Stimulated activated naive CD8-positive, alpha-beta T cell treated with anti-CD3 and anti-CD28 coated beads, Interleukin-15, amount 100 ng/mL, for 72 hours (primary cell): ENCODE results near the gene NPAS2.

ENCODE experiments used
- ATAC-seq: fragments of 150-1000 bp; cut with Tn5 transposase; 2 replicates; pipeline ENCODE4 v1.10.0; 2021; ENCODE audit warnings: mild to moderate bottlenecking, moderate library complexity
- DNase-seq, 2 donors: peaks; one replicate each; pipeline ENCODE4 v3.0.0; 2021 to 2022
- H3K27ac Mint-ChIP-seq, 2 donors: one replicate each; pipeline ENCODE4 v1.8.0; 2022; ENCODE audit warnings: mild to moderate bottlenecking in 2 of 2, mixed read lengths in 2 of 2, moderate library complexity in 2 of 2
- H3K27me3 Mint-ChIP-seq: one replicate; pipeline ENCODE4 v1.8.0; 2022; ENCODE audit warnings: mixed read lengths
- H3K4me1 Mint-ChIP-seq: one replicate; pipeline ENCODE4 v1.8.0; 2022; ENCODE audit warnings: mild to moderate bottlenecking, mixed read lengths
- H3K4me3 Mint-ChIP-seq, 2 donors: one replicate each; pipeline ENCODE4 v1.8.0; 2022; ENCODE audit warnings: mild to moderate bottlenecking in 2 of 2, mixed read lengths in 2 of 2, moderate library complexity in 1 of 2
- H3K9me3 Mint-ChIP-seq, 2 donors: one replicate each; pipeline ENCODE4 v1.8.0; 2022; ENCODE audit warnings: mixed read lengths in 2 of 2

Gene NPAS2

GRCh38 chr2:100853909-100854810 lies 34.2 kb downstream of the NPAS2 start:
- Mint-ChIP-seq H3K27me3 (no peaks in the 10 kb centered on the region), H3K4me3 (no peak overlapping the region), H3K9me3 (no peaks in the 10 kb centered on the region), H3K4me1 (peaks cover 9% of the 10 kb centered on the region), H3K27ac (peak overlapping the region in 1 of 2 donors; percentile 49)
- no peak for DNase-seq
- ATAC-seq, result no peak

DNA sequence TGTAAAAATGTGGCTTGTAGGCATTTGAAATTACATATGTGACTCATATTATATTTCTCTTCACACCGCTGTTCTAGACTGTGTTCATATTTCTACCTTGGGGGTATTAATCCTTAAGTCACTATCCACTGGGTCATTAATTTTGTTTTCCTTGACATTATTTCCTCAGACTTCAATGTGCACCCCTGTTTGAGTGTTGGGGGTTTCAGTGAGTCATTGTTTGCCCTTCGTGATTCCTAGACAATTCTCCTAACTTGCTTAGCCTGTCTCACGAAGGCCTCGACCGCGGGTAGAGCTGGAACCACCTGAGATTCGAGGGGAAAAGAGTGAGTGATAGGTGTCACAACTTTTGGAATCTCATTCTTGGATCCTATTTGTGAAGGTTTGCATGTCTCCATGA lies 35.1 kb downstream of the NPAS2 start:
- H3K4me1 Mint-ChIP-seq, result peaks cover 9% of the 10 kb centered on the region

DNA sequence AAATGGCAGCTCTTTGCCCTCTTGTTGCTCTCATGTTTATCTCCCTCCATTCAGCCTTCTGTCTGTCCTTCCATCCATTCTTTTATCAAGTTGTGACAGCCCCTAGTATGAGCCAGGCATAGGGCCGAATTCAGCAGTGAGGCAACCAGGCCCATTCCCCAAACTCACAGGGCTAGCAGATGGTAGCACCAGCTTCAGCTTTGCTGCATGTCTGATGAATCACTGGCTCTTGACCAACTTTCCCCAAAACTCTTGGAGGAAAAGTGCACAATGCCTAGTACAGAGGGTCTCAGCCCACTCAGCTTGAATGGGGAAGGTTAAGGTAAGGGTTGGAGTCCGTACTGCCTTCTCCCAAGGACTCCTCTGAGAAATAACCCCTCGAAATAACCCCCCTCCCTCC lies 35.7 kb downstream of the NPAS2 start:
- ATAC-seq (no peak), DNase-seq (no peak)
- Mint-ChIP-seq H3K27me3 (no peaks in the 10 kb centered on the region), H3K9me3 (no peaks in the 10 kb centered on the region), H3K4me3 (no peak overlapping the region), H3K27ac (no peak overlapping the region), H3K4me1 (peaks cover 9% of the 10 kb centered on the region)

More for the DNA sequence above, 35.1 kb downstream of the NPAS2 start:
- Mint-ChIP-seq H3K4me3 (no peak overlapping the region), H3K9me3 (no peaks in the 10 kb centered on the region), H3K27me3 (no peaks in the 10 kb centered on the region), H3K27ac (no peak overlapping the region)
- no peak for DNase-seq
- ATAC-seq, result no peak

DNA sequence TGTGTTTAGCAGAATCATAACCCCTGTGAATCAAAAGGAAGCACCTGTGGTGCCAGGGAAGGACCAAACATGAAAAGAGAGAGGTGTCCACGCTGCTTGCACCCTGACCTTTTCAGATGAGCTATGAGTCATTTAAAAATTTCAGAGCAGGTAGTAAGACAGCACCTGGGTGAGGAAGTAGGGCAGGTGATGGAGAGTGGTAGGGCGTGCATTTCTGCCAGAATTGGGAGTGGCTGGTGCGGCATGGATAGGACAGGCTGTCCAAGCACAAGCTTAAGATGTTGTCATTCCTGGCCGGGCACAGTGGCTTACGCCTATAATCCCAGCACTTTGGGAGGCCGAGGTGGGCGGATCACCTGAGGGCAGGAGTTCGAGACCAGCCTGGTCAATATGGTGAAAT lies 36.8 kb downstream of the NPAS2 start:
- DNase-seq (no peak), ATAC-seq (no peak)
- H3K27me3 Mint-ChIP-seq, result no peaks in the 10 kb centered on the region

GRCh38 chr2:100857341-100857740 lies 37.4 kb downstream of the NPAS2 start:
- H3K4me1 Mint-ChIP-seq, result peaks cover 9% of the 10 kb centered on the region
- H3K27ac Mint-ChIP-seq, result no peak overlapping the region
- DNase-seq, result no peak
- H3K9me3 Mint-ChIP-seq, result no peaks in the 10 kb centered on the region
- H3K4me3 Mint-ChIP-seq, result no peak overlapping the region
- H3K27me3 Mint-ChIP-seq, result no peaks in the 10 kb centered on the region
- ATAC-seq, result no peak

More for the DNA sequence above, 36.8 kb downstream of the NPAS2 start:
- peak overlapping the region in 1 of 2 donors; percentile 58 for H3K27ac Mint-ChIP-seq
- no peaks in the 10 kb centered on the region for H3K9me3 Mint-ChIP-seq
- peaks cover 9% of the 10 kb centered on the region for H3K4me1 Mint-ChIP-seq
- H3K4me3 Mint-ChIP-seq, result no peak overlapping the region

GRCh38 chr2:100857915-100858314 lies 38.0 kb downstream of the NPAS2 start:
- ATAC-seq, result no peak
- no peaks in the 10 kb centered on the region for H3K27me3 Mint-ChIP-seq
- no peak overlapping the region for H3K4me3 Mint-ChIP-seq
- H3K4me1 Mint-ChIP-seq, result peaks cover 9% of the 10 kb centered on the region
- DNase-seq, result no peak
- no peaks in the 10 kb centered on the region for H3K9me3 Mint-ChIP-seq
- H3K27ac Mint-ChIP-seq, result no peak overlapping the region

DNA sequence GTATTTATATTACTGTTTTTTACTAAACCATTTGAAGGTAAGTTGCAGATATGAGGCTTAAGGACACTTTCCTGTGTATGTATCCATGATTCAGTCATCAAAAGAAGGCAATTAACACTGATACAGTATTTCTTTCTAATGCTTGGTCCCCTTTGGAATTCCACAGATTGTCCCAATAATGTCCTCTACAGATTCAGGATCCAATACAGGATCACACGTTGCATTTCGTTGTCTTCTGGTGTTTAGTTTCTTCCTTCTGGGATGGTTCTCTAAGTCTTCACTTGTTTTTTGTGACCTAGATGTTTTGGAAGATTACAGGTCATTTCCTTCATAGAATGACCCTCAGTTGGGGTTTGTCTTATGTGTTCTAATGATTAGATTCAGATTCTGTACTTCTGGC lies 40.0 kb downstream of the NPAS2 start:
- no peak for ATAC-seq
- Mint-ChIP-seq H3K9me3 (no peaks in the 10 kb centered on the region), H3K27ac (no peak overlapping the region), H3K4me1 (peaks cover 5% of the 10 kb centered on the region), H3K4me3 (no peak overlapping the region), H3K27me3 (no peaks in the 10 kb centered on the region)
- DNase-seq, result no peak

GRCh38 chr2:100861340-100861739 lies 41.4 kb downstream of the NPAS2 start:
- Mint-ChIP-seq H3K27ac (no peak overlapping the region), H3K4me1 (peaks cover 1% of the 10 kb centered on the region), H3K9me3 (peaks cover 0 to 5% of the 10 kb centered on the region in 2 donors), H3K27me3 (no peaks in the 10 kb centered on the region), H3K4me3 (no peak overlapping the region)
- DNase-seq, result no peak
- no peak for ATAC-seq

DNA sequence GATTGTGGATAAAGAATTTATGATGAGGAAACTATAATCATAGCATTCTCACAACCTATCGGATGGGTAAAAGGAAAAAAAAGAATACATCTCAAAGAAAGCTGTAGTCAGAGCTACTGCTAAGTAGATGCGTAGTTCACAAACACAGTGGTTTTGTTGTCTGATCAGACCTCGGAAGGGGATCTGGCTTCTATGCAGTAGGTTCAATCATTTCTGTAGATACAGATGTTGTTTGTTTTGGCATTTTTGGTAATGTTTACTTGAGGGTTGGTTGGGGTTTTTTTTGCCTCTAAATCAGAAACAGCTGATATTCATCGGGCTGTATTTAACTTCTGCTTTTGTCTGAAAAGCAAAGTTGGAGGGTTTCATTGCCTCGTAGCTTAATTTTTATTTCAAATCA lies 42.1 kb downstream of the NPAS2 start:
- H3K27me3 Mint-ChIP-seq, result no peaks in the 10 kb centered on the region
- ATAC-seq (no peak), DNase-seq (no peak)
- H3K4me3 Mint-ChIP-seq, result no peak overlapping the region
- no peaks in the 10 kb centered on the region for H3K4me1 Mint-ChIP-seq
- peaks cover 0 to 12% of the 10 kb centered on the region in 2 donors for H3K9me3 Mint-ChIP-seq
- H3K27ac Mint-ChIP-seq, result peak overlapping the region in 1 of 2 donors; percentile 22

DNA sequence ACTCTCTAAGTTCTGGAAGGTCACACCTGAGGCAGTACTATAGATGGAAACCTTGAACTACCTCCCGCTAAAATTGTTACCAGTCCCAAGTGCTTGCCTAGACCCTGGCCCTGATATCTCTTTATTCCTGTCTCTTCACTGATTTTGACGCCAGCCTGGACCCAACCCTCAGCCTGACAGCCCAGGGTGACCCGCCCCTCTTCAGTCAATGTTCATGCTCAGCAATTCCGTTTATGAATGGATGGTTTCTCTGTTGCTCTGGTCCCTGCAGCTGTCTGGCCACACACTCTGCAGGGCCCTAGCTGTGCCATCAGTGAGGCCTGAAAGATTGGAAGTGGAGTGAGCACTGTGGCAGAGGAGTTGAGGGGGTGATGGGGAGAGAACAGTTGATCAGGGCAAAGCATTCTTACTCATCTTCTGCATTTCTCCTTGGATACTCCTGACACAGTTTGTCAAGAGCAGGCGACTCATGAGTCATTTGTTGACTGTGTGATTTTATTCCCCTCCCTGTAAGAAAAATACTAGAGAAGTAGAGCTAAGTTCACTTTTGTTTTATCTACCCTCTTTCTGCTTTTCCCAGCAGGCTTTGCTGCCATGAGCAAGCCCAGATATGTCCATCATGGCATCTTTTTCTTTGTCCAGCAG lies 46.0 kb downstream of the NPAS2 start:
- H3K27ac Mint-ChIP-seq, result no peak overlapping the region
- peaks cover 8 to 35% of the 10 kb centered on the region in 2 donors for H3K9me3 Mint-ChIP-seq
- DNase-seq, result no peak
- no peaks in the 10 kb centered on the region for H3K27me3 Mint-ChIP-seq
- peaks cover 5% of the 10 kb centered on the region for H3K4me1 Mint-ChIP-seq
- no peak overlapping the region for H3K4me3 Mint-ChIP-seq
- ATAC-seq, result no peak

DNA sequence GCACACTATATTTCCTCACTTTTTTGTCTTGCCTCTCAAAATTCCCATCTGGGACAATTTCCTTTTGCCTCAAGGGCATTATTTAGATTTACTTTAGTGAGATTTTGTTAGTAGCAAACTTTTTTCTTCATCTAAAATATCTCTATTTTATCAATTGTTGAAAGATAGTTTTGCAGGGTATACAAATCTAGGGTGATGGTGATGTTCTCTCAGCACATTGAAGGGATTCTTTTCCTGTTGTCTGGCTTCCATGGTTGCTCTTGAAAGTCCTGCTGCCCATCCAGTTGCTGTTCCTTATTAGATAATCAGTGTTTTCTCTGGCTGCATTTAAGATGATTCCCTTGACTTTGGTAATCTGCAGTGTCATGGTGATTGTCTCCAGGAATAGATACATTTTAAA lies 48.1 kb downstream of the NPAS2 start:
- no peak for DNase-seq
- Mint-ChIP-seq H3K27me3 (no peaks in the 10 kb centered on the region), H3K27ac (no peak overlapping the region), H3K9me3 (peaks cover 8 to 35% of the 10 kb centered on the region in 2 donors), H3K4me1 (peaks cover 5% of the 10 kb centered on the region), H3K4me3 (no peak overlapping the region)
- ATAC-seq, result no peak

DNA sequence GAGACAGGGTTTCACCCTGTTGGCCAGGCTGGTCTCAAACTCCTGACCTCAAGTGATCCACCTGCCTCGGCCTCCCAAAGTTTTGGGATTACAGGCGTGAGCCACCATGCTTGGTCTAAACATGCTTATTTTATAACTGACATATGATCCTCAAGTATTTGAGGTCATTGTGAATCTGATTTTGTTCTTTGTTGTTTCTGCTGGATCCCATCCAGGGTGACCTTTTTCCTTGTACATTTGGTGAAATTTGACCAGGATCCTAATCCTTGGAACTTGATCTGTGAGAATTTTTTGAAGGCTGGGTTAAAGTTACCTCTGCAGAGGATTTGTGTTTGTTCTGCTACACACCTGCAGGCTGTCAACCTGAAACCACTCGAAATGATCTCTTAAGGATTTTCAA lies 49.2 kb downstream of the NPAS2 start:
- ATAC-seq, result no peak
- Mint-ChIP-seq H3K4me1 (peaks cover 5% of the 10 kb centered on the region), H3K9me3 (peaks cover 8 to 35% of the 10 kb centered on the region in 2 donors)

GRCh38 chr2:100870652-100871531 lies 51.0 kb downstream of the NPAS2 start:
- H3K4me3 Mint-ChIP-seq, result no peak overlapping the region
- peaks cover 8 to 35% of the 10 kb centered on the region in 2 donors for H3K9me3 Mint-ChIP-seq
- peaks cover 10% of the 10 kb centered on the region for H3K4me1 Mint-ChIP-seq
- H3K27me3 Mint-ChIP-seq, result no peaks in the 10 kb centered on the region
- H3K27ac Mint-ChIP-seq, result peak overlapping the region in 1 of 2 donors; percentile 54
- DNase-seq, result no peak
- no peak for ATAC-seq

More for the DNA sequence above, 49.2 kb downstream of the NPAS2 start:
- no peak overlapping the region for H3K4me3 Mint-ChIP-seq
- H3K27ac Mint-ChIP-seq, result no peak overlapping the region
- no peak for DNase-seq
- no peaks in the 10 kb centered on the region for H3K27me3 Mint-ChIP-seq

DNA sequence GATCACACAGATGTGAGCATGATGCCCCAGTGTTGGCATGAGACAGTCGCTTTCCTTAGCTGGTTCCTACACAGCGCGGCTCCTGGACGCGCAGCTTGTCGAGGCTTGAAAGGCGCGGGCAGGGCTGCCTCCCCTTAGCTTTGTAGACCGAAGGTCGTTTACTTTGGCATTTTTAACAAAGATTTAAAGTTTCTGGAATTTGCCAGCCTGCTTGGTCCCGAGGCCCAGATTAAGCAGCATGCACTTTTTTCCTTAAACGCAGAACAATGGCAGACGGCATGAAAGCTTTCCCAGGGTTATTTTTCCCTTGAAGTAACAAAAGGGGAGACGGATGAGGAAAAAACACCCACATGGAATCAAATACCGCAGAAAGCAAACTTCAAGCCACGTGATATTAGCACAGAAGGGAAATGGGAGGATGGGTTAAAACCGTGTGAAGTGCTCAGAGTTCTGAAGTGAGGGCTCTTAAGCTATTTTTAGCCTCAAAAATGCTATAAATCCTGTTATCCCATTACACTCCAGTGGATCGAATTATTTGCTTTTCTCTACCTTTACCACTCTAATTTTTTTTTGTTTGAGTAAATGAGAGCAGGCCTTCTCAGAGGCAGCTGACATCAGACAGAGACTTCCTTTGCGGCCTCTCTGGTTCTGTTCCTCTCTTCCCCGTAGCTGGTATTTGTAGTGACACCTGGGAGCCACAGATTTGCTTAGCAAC lies 55.7 kb downstream of the NPAS2 start:
- no peaks in the 10 kb centered on the region for H3K27me3 Mint-ChIP-seq
- DNase-seq, result no peak
- H3K9me3 Mint-ChIP-seq, result peaks cover 0 to 3% of the 10 kb centered on the region in 2 donors
- H3K4me3 Mint-ChIP-seq, result peak overlapping the region in 1 of 2 donors; percentile 45
- ATAC-seq, result peak; percentile 86
- H3K4me1 Mint-ChIP-seq, result peaks cover 20% of the 10 kb centered on the region
- peak overlapping the region in 1 of 2 donors; percentile 40 for H3K27ac Mint-ChIP-seq
